Measurements from ENCODE around the gene AFAP1. TPM values are rescaled to one million over a fixed set of nuclear protein-coding genes. Genes with fewer than 3 reads are reported as not detected.

AFAP1 gene
- total RNA-seq, 1 experiment from 2014 or later = 94.7 TPM

DNA sequence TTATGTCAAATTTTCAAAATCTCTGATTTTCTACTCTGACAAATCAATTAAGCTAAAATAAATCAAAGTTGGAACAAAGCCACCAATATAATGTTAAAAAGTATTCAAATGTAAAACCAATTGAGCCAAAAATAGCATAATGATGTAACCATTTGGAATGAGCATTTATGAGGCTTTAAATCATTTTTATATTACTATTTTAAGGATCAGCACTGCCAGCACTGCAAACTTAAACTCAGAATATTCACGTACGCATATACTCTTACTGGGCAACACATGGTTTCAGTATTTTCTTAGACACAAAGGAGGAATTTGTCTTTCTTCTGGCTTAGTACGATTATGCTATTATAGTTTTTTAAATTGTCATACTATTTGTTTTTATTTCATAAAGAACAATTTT lies 52.2 kb downstream of the AFAP1 start:
- in situ Hi-C loops (cut with HindIII; ENCODE audit: low pct_unique_long_range_greater_than_20kb, low sequenced_read_pairs) = no loop called here

DNA sequence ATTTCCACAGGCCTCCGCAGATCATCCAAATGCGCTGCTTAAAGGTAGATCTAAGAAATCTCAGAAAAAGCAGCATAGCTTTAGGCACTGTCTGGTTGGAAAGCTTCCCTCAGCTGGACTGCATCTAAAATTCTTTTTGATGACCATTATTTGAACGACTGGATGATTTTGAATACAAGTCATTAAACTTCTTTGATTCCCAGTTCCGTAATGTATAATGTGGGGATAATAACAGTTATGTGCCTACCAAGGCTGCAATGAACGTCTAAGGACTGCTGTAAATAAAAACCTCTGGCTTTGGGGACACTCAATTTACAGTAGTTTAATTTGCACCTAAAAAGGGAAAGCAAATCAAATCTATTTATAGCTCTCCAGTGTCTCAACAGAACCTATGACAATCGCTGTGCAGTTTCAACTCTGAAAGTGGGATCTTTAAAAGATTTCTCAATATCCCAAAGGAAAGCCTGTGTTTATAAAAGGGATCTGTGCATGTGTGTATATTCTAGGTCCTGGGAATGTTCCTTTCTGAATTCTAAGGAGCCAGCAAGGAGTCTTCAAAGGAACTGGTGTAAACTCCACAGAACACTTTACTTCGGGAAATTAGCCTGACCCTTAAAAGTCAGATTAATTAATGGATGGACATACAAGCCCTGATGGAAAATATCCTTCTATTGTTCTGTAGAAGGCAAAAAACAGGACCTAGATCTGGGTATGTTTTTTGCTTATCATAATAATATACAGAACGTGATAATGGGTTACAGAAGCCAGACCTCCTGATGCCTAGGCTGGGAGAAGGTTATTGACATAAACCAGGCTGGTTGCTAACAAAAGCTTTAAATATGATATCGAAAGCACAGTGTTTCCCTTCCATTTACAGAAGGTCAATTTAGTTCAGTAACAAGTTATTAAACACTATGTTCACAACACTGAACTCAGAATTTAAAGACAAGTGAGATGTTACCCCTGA lies 53.4 kb downstream of the AFAP1 start:
- H3K4me3 ChIP-seq (ENCODE audit: low read depth in 2 of 2, low read length in 2 of 2) = no peak overlapping the region
- ATAC-seq (no peak), DNase-seq (ENCODE audit: low read depth, low spot score) (no peak)
- BruUV-seq (replicated peaks) = no TSS peak
- H3K9me3 ChIP-seq (ENCODE audit: control insufficient read depth, insufficient read depth, low read depth, low read length) = peaks cover 6% of the 10 kb centered on the region; the same call in 1 of the 2 replicates
- in situ Hi-C loops (cut with HindIII; ENCODE audit: low pct_unique_long_range_greater_than_20kb, low sequenced_read_pairs) = no loop called here
- POLR2A ChIA-PET = no interaction called here
- H3K4me1 ChIP-seq (ENCODE audit: control insufficient read depth, insufficient read depth, low read length) = peaks cover 72% of the 10 kb centered on the region
- H3K27me3 ChIP-seq (ENCODE audit: control insufficient read depth, insufficient read depth, low read length) = no peaks in the 10 kb centered on the region
- CTCF ChIA-PET = no interaction called here
- TF ChIP-seq TCF7L2 (IDR thresholded peaks at IDR 0.05; ENCODE audit: low read depth, low read length) = no peak
- TF ChIP-seq POLR2AphosphoS5 (IDR thresholded peaks at IDR 0.05; ENCODE audit: low read depth, low read length) = no peak
- no peak for TF ChIP-seq SIN3A (IDR thresholded peaks at IDR 0.05; ENCODE audit: borderline replicate concordance, insufficient read depth, low read depth, low read length)
- peak overlapping the region; percentile 86 for H3K27ac ChIP-seq (ENCODE audit: low read length)
- intact Hi-C loops (cut with micrococcal nuclease; ENCODE audit: unreplicated experiment) = no loop called here
- H3K36me3 ChIP-seq (ENCODE audit: control insufficient read depth, insufficient read depth, low read length) = no peaks in the 10 kb centered on the region

More for the DNA sequence above, 52.2 kb downstream of the AFAP1 start:
- no peak overlapping the region for H3K4me3 ChIP-seq (ENCODE audit: low read depth in 2 of 2, low read length in 2 of 2)
- peaks cover 6% of the 10 kb centered on the region; the same call in 1 of the 2 replicates for H3K9me3 ChIP-seq (ENCODE audit: control insufficient read depth, insufficient read depth, low read depth, low read length)
- intact Hi-C loops (cut with micrococcal nuclease; ENCODE audit: unreplicated experiment) = no loop called here
- peaks cover 74% of the 10 kb centered on the region for H3K4me1 ChIP-seq (ENCODE audit: control insufficient read depth, insufficient read depth, low read length)
- H3K36me3 ChIP-seq (ENCODE audit: control insufficient read depth, insufficient read depth, low read length) = no peaks in the 10 kb centered on the region
- no peak for DNase-seq (ENCODE audit: low read depth, low spot score)
- no peak for TF ChIP-seq SIN3A (IDR thresholded peaks at IDR 0.05; ENCODE audit: borderline replicate concordance, insufficient read depth, low read depth, low read length)
- no peak for TF ChIP-seq POLR2AphosphoS5 (IDR thresholded peaks at IDR 0.05; ENCODE audit: low read depth, low read length)
- TF ChIP-seq, protein P1, sequence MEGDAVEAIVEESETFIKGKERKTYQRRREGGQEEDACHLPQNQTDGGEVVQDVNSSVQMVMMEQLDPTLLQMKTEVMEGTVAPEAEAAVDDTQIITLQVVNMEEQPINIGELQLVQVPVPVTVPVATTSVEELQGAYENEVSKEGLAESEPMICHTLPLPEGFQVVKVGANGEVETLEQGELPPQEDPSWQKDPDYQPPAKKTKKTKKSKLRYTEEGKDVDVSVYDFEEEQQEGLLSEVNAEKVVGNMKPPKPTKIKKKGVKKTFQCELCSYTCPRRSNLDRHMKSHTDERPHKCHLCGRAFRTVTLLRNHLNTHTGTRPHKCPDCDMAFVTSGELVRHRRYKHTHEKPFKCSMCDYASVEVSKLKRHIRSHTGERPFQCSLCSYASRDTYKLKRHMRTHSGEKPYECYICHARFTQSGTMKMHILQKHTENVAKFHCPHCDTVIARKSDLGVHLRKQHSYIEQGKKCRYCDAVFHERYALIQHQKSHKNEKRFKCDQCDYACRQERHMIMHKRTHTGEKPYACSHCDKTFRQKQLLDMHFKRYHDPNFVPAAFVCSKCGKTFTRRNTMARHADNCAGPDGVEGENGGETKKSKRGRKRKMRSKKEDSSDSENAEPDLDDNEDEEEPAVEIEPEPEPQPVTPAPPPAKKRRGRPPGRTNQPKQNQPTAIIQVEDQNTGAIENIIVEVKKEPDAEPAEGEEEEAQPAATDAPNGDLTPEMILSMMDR (IDR thresholded peaks at IDR 0.05) = no peak
- TF ChIP-seq, protein P2, sequence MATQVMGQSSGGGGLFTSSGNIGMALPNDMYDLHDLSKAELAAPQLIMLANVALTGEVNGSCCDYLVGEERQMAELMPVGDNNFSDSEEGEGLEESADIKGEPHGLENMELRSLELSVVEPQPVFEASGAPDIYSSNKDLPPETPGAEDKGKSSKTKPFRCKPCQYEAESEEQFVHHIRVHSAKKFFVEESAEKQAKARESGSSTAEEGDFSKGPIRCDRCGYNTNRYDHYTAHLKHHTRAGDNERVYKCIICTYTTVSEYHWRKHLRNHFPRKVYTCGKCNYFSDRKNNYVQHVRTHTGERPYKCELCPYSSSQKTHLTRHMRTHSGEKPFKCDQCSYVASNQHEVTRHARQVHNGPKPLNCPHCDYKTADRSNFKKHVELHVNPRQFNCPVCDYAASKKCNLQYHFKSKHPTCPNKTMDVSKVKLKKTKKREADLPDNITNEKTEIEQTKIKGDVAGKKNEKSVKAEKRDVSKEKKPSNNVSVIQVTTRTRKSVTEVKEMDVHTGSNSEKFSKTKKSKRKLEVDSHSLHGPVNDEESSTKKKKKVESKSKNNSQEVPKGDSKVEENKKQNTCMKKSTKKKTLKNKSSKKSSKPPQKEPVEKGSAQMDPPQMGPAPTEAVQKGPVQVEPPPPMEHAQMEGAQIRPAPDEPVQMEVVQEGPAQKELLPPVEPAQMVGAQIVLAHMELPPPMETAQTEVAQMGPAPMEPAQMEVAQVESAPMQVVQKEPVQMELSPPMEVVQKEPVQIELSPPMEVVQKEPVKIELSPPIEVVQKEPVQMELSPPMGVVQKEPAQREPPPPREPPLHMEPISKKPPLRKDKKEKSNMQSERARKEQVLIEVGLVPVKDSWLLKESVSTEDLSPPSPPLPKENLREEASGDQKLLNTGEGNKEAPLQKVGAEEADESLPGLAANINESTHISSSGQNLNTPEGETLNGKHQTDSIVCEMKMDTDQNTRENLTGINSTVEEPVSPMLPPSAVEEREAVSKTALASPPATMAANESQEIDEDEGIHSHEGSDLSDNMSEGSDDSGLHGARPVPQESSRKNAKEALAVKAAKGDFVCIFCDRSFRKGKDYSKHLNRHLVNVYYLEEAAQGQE (IDR thresholded peaks at IDR 0.05; ENCODE audit: insufficient read depth in 1 of 2, low read depth in 2 of 2, low read length in 1 of 2) = no peak
- no peak for TF ChIP-seq TCF7L2 (IDR thresholded peaks at IDR 0.05; ENCODE audit: low read depth, low read length)
- POLR2A ChIA-PET = no interaction called here
- peak overlapping the region; percentile 86 for H3K27ac ChIP-seq (ENCODE audit: low read length)
- CTCF ChIA-PET = no interaction called here
- no TSS peak for BruUV-seq (replicated peaks)
- no peaks in the 10 kb centered on the region for H3K27me3 ChIP-seq (ENCODE audit: control insufficient read depth, insufficient read depth, low read length)
- ATAC-seq = no peak
